Subcutaneous adipose tissue (tissue), 4 donors: ENCODE results near the gene CDK14. TPM values are rescaled to one million over a fixed set of nuclear protein-coding genes. Genes with fewer than 3 reads are reported as not detected.

Source experiments
- CTCF ChIP-seq: fragments of 450-650 bp; IDR thresholded peaks from one replicate; pipeline ENCODE4 v1.5.1; 2016; ENCODE audit warnings: low read depth, mild to moderate bottlenecking, control low read depth, antibody characterized with exemption, moderate library complexity
- total RNA-seq, 4 donors: library from RNA; depleted of rRNA; stranded (reverse); fragments of >200 nt; gene quantifications; one replicate each; pipeline ENCODE4 v1.1.0, GENCODE V29; 2016

The CDK14 gene
- total RNA-seq, 4 donors from 2014 or later, result 13.4 to 42.4 (median 24.7) TPM

DNA sequence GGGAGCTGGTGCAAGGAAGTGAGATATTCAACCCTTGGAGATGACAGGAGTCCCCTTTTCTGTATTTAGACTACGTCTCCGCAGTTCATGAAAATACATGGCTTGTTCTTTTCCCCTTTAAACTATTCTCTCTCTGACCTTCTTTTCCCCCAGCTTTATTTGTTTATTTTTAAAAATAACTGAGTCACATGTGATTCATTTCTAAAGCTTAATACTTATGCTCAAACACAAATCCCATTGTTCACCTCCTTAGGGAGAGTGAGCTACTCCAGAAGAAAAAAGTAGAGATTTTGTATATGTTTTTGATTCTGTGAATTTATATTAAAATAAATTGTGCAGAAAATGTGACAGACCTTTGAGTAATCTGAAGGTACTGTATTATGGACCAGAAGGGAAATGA lies 632.2 kb downstream of the CDK14 start:
- TF ChIP-seq CTCF, result no peak

GRCh38 chr7:91228927-91229558 lies 632.9 kb downstream of the CDK14 start:
- TF ChIP-seq CTCF, result no peak

DNA sequence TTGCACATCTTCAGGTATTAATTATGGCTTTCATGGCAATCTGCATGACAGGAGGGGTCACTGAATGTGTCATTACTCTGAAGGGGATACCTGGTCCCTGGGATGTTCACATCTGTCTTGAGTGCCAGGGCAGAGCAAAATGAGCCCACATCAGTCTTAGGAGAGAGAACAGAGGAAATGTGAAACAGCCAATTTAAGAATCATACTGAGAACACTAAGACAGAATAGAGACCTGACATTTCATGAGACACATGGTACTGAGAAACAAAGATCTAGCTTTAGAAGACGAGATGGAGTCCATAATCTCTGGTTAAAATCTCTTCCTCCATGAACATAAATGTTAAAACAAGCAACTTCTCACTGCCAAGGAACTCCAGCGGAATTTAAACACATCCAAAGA lies 634.0 kb downstream of the CDK14 start:
- no peak for TF ChIP-seq CTCF

DNA sequence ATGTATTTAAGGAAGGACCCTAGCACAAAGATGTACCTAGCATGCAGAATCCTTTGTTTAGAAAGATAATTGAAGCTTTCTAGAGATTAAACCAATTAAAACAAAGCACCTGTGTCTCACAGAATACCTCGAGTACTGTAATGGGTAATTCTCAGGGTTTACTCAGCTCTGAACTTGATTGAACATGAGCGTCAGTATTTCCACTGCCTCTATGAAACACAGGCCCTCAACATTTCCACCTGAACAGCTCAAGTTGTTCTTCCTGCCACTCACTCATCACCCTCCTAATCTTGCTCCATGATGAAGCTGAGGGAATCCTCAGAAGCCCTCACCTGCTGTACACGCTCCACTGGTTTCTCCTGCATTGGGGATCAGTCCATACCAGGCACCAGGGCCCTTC lies 634.4 kb downstream of the CDK14 start:
- TF ChIP-seq CTCF, result no peak

DNA sequence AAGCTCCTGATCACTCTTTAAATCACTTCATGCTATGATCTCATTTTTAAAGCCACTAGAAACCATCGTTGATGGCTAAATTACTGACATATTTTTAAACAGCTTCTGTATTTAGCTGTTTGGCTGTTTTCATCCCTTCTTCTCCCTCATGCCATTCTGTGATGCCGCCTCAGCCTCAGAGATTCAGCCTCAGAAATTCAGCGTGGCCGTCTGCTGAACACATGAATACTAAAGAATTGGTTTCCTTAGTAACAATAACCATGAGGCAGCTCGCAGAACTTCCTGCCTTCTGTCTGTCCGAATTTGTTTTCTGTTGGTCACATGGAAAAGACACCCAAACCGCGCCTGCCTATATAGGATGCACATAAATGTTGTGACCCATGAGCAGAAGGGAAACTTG lies 637.1 kb downstream of the CDK14 start:
- no peak for TF ChIP-seq CTCF

DNA sequence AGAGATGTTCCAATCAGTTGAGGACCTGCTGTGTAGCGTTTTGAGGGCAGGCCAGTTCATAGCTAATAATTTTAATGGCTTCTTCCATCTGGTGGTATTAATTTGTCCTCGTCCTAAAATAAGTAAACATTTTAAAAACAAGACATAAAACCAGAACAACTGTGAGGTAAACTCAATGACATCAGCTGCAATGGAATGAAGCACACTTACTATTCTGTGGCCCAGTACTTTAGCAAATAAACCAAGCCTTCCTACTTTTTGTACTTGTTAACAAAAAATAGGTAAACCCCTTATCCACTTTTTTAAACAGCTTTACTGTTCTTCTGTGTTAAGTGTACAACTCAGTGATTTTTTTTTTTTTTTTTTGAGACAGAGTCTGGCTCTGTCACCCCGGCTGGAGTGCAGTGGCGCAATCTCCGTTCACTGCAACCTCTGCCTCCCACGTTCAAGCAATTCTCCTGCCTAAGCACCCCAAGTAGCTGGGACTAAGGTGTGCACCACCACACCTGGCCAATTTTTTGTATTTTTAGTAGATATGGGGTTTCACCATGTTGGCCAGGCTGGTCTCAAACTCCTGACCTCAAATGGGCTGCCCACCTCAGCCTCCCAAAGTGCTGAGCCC lies 639.2 kb downstream of the CDK14 start:
- no peak for TF ChIP-seq CTCF

DNA sequence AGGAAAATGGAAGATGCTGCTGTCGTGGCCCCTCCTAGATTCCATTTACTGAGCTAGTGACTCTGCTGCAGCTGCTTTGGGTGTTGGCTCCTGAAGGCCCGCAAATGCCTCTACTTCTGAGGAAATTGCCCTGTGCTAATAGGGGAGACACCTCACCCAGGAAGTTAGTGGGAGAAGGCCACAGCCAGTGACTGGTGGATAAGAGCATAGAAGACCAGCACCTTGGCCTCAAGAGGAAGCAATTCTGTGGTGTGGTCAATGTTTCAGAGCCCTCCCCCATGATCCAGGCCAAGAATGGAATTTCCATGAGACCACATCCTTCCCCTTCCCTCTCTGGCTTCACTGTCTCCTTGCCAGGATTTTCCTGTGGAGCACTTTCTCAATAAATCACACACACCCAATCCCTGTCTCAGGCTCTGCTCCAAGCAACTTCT lies 643.1 kb downstream of the CDK14 start:
- TF ChIP-seq CTCF, result no peak
